ENCODE measurements around the gene TSPAN14.

TSPAN14 gene

GRCh38 chr10:80553436-80553835 is 99.3 kb downstream of the TSPAN14 start:
- DNase-seq, result no peak

- no peak for DNase-seq
Observed at GRCh38 chr10:80554050-80554449, 99.9 kb downstream of the TSPAN14 start.

- DNase-seq, result no peak
Observed at GRCh38 chr10:80555415-80555814, 101.3 kb downstream of the TSPAN14 start.

GRCh38 chr10:80561950-80562349 is 107.8 kb downstream of the TSPAN14 start:
- no peak for DNase-seq

GRCh38 chr10:80567292-80567691 is 113.2 kb downstream of the TSPAN14 start:
- DNase-seq, result no peak

GRCh38 chr10:80569131-80569895 is 115.2 kb downstream of the TSPAN14 start:
- no peak for DNase-seq

GRCh38 chr10:80571352-80571751 is 117.2 kb downstream of the TSPAN14 start:
- no peak for DNase-seq

- no peak for DNase-seq
Observed at GRCh38 chr10:80579181-80579763, 125.2 kb downstream of the TSPAN14 start.

GRCh38 chr10:80579849-80580637 is 125.9 kb downstream of the TSPAN14 start:
- no peak for DNase-seq

- DNase-seq, result no peak
Observed at GRCh38 chr10:80580638-80581468, 126.7 kb downstream of the TSPAN14 start.

- no peak for DNase-seq
Observed at GRCh38 chr10:80581469-80581835, 127.3 kb downstream of the TSPAN14 start.

- no peak for DNase-seq
Observed at GRCh38 chr10:80582286-80582960, 128.3 kb downstream of the TSPAN14 start.

Data from CD4-positive, alpha-beta T cell treated with Interleukin-17A for 4 hours (primary cell).